Stimulated activated CD4-positive, alpha-beta T cell treated with anti-CD3 and anti-CD28 coated beads, Interleukin-4, amount 100 ng/mL, for 24 hours (primary cell): ENCODE measurements around the gene PRRG4.
A peak's percentile ranks its signal among the peaks of the same experiment; 100 is the strongest.
"Not testable (repeated sequence)": the region's sequence is repeated elsewhere in the genome, so short reads cannot be mapped to it uniquely, and the experiment has no call there.

Experiments used
- DNase-seq: peaks from one replicate; pipeline ENCODE4 v3.0.0-alpha.2; 2020

Gene PRRG4

GRCh38 chr11:32831221-32831620 is 1.5 kb downstream of the PRRG4 start:
- no peak for DNase-seq

GRCh38 chr11:32833921-32834320 is 4.2 kb downstream of the PRRG4 start:
- DNase-seq: no peak

GRCh38 chr11:32836946-32837345 is 7.2 kb downstream of the PRRG4 start:
- no peak for DNase-seq

- DNase-seq: no peak
Measured at GRCh38 chr11:32838505-32839274, 9.0 kb downstream of the PRRG4 start.

- no peak for DNase-seq
Measured at GRCh38 chr11:32839308-32839707, 9.6 kb downstream of the PRRG4 start.

GRCh38 chr11:32840587-32840986 is 10.9 kb downstream of the PRRG4 start:
- no peak for DNase-seq

- DNase-seq: no peak
Measured at GRCh38 chr11:32843544-32843943, 13.8 kb downstream of the PRRG4 start.

DNA sequence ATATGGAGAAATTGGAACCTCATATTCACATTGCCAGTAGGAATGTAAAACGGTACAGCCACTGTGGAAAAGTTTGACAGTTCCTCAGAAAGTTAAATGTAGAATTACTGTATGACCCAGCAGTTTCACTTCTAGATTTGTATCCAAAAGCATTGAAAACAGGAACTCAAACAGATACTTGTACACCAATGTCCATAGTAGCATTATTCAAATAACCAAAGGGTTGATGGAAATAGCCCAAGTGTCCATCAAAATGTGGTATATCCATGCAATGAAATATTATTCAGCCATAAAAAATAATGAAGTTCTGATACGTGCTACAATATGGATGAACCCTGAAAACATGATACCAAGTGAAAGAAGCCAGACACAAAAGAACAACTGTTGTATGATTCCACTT is 17.8 kb downstream of the PRRG4 start:
- no peak for DNase-seq

DNA sequence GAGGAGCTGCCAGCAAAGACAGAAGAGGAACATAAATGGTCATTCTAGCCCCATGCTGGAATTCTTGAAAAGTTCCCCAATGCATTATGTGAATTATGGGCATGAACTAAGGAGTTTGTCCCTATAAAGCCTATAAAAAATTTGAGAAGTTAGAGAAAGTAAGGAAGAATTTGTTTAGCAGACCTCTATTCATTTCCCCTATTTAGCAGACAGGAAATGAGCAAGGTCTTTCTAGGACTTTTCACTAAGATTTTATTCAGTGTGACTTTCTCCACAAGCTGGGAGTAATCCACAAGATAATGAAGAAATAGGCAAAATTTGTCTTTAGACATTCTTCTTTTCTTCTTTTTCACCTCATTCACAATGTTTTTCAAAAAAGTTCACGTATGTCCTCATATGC is 20.0 kb downstream of the PRRG4 start:
- no peak for DNase-seq

GRCh38 chr11:32851251-32851650 is 21.5 kb downstream of the PRRG4 start:
- DNase-seq: no peak

GRCh38 chr11:32852207-32852606 is 22.5 kb downstream of the PRRG4 start:
- DNase-seq: no peak

GRCh38 chr11:32855601-32856000 is 25.9 kb downstream of the PRRG4 start:
- no peak for DNase-seq

GRCh38 chr11:32858731-32859130 is 29.0 kb downstream of the PRRG4 start:
- DNase-seq: no peak

GRCh38 chr11:32861850-32862577 is 32.3 kb downstream of the PRRG4 start:
- no peak for DNase-seq

DNA sequence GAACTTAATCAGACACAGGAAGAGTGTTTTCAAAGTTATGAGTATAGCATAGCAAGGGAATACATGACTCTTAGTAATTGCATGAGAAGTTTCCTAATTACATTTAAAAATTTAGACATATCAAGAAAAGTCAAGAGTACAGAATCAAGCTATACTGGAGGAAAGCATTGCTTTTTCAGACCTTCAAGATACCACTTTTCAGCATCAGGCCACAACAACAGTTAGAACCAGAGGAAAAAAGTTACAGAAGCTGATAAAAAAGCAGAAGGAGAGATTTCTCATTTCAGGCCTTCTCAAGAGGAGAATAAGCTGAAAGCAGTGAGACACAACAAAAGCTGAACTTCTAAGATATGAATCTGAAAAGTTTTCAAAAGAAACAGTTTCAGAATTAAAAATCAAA is 34.8 kb downstream of the PRRG4 start:
- DNase-seq: no peak

DNA sequence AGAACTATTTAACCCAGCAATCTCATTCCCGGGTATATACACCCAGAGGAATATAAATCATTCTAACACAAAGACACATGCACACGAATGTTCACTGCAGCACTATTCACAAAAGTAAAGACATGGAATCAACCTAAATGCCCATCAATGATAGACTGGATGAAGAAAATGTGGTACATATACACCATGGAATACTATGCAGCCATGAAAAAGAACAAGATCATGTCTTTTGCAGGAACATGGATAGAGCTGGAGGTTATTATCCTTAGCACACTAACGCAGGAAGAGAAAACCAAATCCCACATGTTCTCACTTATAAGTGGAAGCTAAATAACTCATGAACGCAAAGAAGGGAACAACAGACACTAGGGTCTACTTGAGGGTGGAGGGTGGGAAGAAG is 39.0 kb downstream of the PRRG4 start:
- not testable (repeated sequence) for DNase-seq

DNA sequence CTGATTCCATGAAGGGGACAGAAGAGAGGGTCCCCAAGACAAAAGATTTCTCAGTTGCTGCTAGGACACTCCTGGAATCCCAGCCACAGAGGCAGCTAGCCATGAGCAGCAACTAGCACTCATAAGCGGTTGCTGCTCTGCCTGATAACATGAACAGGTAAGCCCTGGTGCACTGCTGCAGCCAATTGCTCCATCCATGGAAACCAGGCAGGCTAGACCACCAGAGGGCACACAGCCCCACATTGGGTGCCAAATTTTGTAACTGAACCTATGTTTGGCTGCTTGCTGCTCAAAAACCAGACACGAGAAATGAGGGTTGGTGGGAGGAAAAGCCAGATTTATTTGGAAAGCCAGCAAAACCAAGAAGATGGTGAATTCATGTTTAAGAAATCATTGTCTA is 40.9 kb downstream of the PRRG4 start:
- peak; percentile 30 for DNase-seq

DNA sequence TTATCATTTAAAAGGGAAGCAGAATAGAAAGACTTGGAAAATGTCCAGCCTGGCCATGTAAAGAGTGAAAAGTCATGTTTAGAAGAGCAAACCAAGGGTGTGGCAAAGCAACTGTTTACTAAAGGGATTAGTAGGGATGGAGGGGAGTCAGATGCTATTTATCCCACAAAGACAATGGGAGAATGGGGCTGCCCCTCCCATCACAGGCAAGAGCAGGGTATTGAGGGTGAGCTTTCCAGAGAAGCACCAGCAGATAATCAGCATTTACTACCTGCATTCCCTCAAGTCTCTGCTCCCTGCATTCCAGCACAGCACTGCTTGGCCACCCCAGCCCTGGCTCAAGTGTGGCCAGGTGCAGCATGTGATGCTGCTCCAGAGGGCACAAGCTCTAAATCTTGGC is 44.4 kb downstream of the PRRG4 start:
- DNase-seq: no peak

DNA sequence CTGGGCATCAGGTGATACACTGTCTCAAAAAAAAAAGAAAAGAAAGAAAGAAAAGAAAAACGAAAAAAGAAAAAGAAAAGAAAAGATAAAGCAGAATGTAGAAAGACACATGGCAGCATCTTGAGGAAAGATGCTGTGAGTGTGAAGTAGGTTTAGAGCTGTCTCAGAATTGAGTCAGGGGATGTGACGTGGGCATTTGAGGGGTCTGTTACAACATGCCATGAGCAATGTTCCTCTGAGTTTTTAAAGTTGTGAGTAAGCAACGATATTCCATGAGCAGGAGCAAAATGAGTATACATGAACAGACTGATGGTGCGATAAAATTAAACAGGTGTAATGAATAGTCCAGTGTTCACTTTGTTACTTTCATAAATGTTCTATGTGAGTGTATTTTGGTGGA is 51.6 kb downstream of the PRRG4 start:
- no peak for DNase-seq

DNA sequence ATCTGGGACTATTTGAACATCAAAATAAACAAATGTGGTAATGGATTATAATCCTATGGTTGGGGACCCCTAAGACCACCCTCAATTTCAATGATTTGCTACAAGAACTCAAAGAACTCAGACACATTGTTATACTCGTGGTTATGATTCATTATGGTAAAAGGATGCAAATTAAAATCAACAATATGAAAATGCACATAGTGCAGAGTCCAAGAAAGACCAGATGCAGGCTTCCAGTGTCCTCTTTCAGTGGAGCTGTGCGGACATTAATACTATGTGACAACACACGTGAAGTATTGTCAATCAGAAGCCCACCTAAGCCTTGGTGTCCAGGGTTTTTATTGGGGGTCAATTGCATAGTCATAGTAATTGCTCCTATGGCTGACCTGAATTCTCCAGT is 53.7 kb downstream of the PRRG4 start:
- no peak for DNase-seq

GRCh38 chr11:32884023-32884422 is 54.3 kb downstream of the PRRG4 start:
- no peak for DNase-seq

- no peak for DNase-seq
Measured at GRCh38 chr11:32884770-32885384, 55.1 kb downstream of the PRRG4 start.

GRCh38 chr11:32885556-32885955 is 55.8 kb downstream of the PRRG4 start:
- no peak for DNase-seq

GRCh38 chr11:32886180-32886579 is 56.5 kb downstream of the PRRG4 start:
- DNase-seq: no peak
